Measurements from ENCODE around the gene GNB1.
A peak's percentile ranks its signal among the peaks of the same experiment; 100 is the strongest.
"Not testable (repeated sequence)": the region's sequence is repeated elsewhere in the genome, so short reads cannot be mapped to it uniquely, and the experiment has no call there.

The GNB1 gene

GRCh38 chr1:1890506-1891348 lies at the start of gene GNB1:
GNB1 (minus strand) TSS chr1:1891087; CDS start chr1:1825453, 65,634 bp downstream.
- H3K4me3 ChIP-seq: peak within 1 kb of the TSS; percentile 83
- H3K27me3 ChIP-seq: no peaks in the 10 kb centered on the region
- H3K9ac ChIP-seq: peak within 1 kb of the TSS; percentile 99
- peak within 1 kb of the TSS; percentile 98 for H3K4me2 ChIP-seq
- H4K20me1 ChIP-seq: peaks cover 45% of the 10 kb centered on the region
- no peak for TF ChIP-seq Cebpa-rat (IDR thresholded peaks at IDR 0.05)
- no peaks in the 10 kb centered on the region for H3K9me3 ChIP-seq
- peaks cover 14% of the 10 kb centered on the region for H3K36me3 ChIP-seq
- H3K4me1 ChIP-seq: peaks cover 75% of the 10 kb centered on the region
- peak within 1 kb of the TSS; percentile 100 for H3K27ac ChIP-seq

GRCh38 chr1:1940123-1940425 lies 49.2 kb upstream of the GNB1 start:
- Histone ChIP-seq H3K27me3 (peaks cover 9% of the 10 kb centered on the region), H3K9ac (no peak overlapping the region), H3K4me3 (no peak overlapping the region), H3K4me1 (peaks cover 81% of the 10 kb centered on the region), H3K9me3 (peaks cover 2% of the 10 kb centered on the region; the same call in 1 of the 2 replicates), H3K27ac (no peak overlapping the region), H3K4me2 (peak overlapping the region; percentile 34; the same call in 1 of the 2 replicates), H4K20me1 (no peaks in the 10 kb centered on the region), H3K36me3 (no peaks in the 10 kb centered on the region)
- TF ChIP-seq Cebpa-rat (IDR thresholded peaks at IDR 0.05): no peak

- Histone ChIP-seq H3K27ac (no peak overlapping the region; the same call in 1 of the 2 replicates), H3K4me2 (peak overlapping the region; percentile 34; the same call in 1 of the 2 replicates), H3K4me1 (peaks cover 76% of the 10 kb centered on the region), H3K4me3 (no peak overlapping the region), H3K36me3 (no peaks in the 10 kb centered on the region), H3K9me3 (peaks cover 8% of the 10 kb centered on the region), H3K9ac (no peak overlapping the region), H3K27me3 (peaks cover 9% of the 10 kb centered on the region), H4K20me1 (no peaks in the 10 kb centered on the region)
- no peak for TF ChIP-seq Cebpa-rat (IDR thresholded peaks at IDR 0.05)
Observed at GRCh38 chr1:1939296-1940122, 48.6 kb upstream of the GNB1 start.

GRCh38 chr1:1938613-1939295 lies 47.9 kb upstream of the GNB1 start:
- no peak for TF ChIP-seq Cebpa-rat (IDR thresholded peaks at IDR 0.05)
- peaks cover 68% of the 10 kb centered on the region for H3K4me1 ChIP-seq
- peak overlapping the region; percentile 34; the same call in 1 of the 2 replicates for H3K4me2 ChIP-seq
- H4K20me1 ChIP-seq: no peaks in the 10 kb centered on the region
- no peak overlapping the region for H3K9ac ChIP-seq
- no peak overlapping the region for H3K27ac ChIP-seq
- peaks cover 15% of the 10 kb centered on the region for H3K9me3 ChIP-seq
- peaks cover 9% of the 10 kb centered on the region for H3K27me3 ChIP-seq
- H3K36me3 ChIP-seq: no peaks in the 10 kb centered on the region
- no peak overlapping the region for H3K4me3 ChIP-seq

- H3K9ac ChIP-seq: no peak overlapping the region
- no peak overlapping the region for H3K4me3 ChIP-seq
- H4K20me1 ChIP-seq: no peaks in the 10 kb centered on the region
- H3K4me2 ChIP-seq: no peak overlapping the region
- peaks cover 20% of the 10 kb centered on the region for H3K9me3 ChIP-seq
- H3K27me3 ChIP-seq: peaks cover 9% of the 10 kb centered on the region
- no peak overlapping the region for H3K27ac ChIP-seq
- no peak for TF ChIP-seq Cebpa-rat (IDR thresholded peaks at IDR 0.05)
- H3K36me3 ChIP-seq: no peaks in the 10 kb centered on the region
- peaks cover 63% of the 10 kb centered on the region for H3K4me1 ChIP-seq
Observed at GRCh38 chr1:1938276-1938573, 47.3 kb upstream of the GNB1 start.

GRCh38 chr1:1937549-1938275 lies 46.8 kb upstream of the GNB1 start:
- Histone ChIP-seq H3K27me3 (peaks cover 9% of the 10 kb centered on the region), H4K20me1 (no peaks in the 10 kb centered on the region), H3K9ac (no peak overlapping the region), H3K4me1 (peaks cover 58% of the 10 kb centered on the region), H3K9me3 (peaks cover 20% of the 10 kb centered on the region), H3K4me3 (no peak overlapping the region), H3K36me3 (no peaks in the 10 kb centered on the region), H3K4me2 (peak overlapping the region; percentile 79), H3K27ac (no peak overlapping the region)
- no peak for TF ChIP-seq Cebpa-rat (IDR thresholded peaks at IDR 0.05)

GRCh38 chr1:1937061-1937460 lies 46.2 kb upstream of the GNB1 start:
- Histone ChIP-seq H3K27me3 (peaks cover 9% of the 10 kb centered on the region), H3K4me1 (peaks cover 51% of the 10 kb centered on the region)

GRCh38 chr1:1934848-1935247 lies 44.0 kb upstream of the GNB1 start:
- H3K27ac ChIP-seq, H3K36me3 ChIP-seq, H3K9ac ChIP-seq, H3K27me3 ChIP-seq, H4K20me1 ChIP-seq, H3K4me2 ChIP-seq, H3K4me3 ChIP-seq: not testable (repeated sequence)
- peaks cover 38% of the 10 kb centered on the region for H3K4me1 ChIP-seq
- peaks cover 20% of the 10 kb centered on the region for H3K9me3 ChIP-seq

More at GRCh38 chr1:1937061-1937460, 46.2 kb upstream of the GNB1 start:
- Histone ChIP-seq H3K36me3 (no peaks in the 10 kb centered on the region), H3K4me3 (no peak overlapping the region), H3K9me3 (peaks cover 20% of the 10 kb centered on the region), H3K4me2 (peak overlapping the region; percentile 79), H3K27ac (no peak overlapping the region), H3K9ac (no peak overlapping the region), H4K20me1 (no peaks in the 10 kb centered on the region)
- no peak for TF ChIP-seq Cebpa-rat (IDR thresholded peaks at IDR 0.05)
